ENCODE results near the gene PTPRCAP. TPM values are rescaled to one million over a fixed set of nuclear protein-coding genes. Genes with fewer than 3 reads are reported as not detected.
A peak's percentile ranks its signal among the peaks of the same experiment; 100 is the strongest.

PTPRCAP gene
- total and polyA plus RNA-seq, 9 of the 15 experiments (the other 6 are each of a cell fraction or from before 2014, with no cell fraction given): 0.22 to 2.0 (median 1.1) TPM; not detected in 4

DNA sequence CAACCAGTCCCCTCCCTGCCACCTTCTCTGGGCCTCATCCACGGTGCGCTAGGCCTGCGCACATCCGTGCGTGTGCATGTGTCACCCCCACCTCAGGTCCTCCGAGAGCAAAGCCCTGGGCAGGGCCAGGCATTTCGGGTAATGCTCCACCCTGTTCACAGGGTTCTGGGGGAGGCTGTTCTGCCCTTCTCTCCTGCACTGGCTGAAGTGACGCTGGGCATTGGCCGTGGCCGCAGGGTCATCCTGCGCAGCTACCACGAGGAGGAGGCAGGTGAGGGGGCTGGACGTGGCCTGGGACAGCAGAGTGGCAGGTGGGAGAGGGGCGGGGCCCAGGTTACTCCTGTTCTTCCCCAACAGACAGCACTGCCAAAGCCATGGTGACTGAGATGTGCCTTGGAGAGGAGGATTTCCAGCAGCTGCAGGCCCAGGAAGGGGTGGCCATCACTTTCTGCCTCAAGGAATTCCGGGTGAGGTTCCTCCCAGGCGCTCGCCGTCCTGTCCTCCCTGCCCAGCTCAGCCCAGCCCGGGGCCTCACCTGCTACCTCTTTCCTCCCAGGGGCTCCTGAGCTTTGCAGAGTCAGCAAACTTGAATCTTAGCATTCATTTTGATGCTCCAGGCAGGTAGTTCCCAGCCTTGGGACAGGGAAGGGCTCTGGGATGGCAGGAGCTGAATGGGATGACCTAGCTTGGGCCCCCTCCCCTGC lies 41.8 kb downstream of the PTPRCAP start (continued):
- TF ChIP-seq NFE2 (IDR thresholded peaks at IDR 0.05; ENCODE audit: low read depth) (no peak), RBFOX2 (IDR thresholded peaks at IDR 0.05; ENCODE audit: low read depth, low read length) (0 out of 2 replicates have a peak, but pooled peaks have one; percentile 33), POLR2G (IDR thresholded peaks at IDR 0.05; ENCODE audit: low read depth, low read length) (peak; percentile 65), MAFF (IDR thresholded peaks at IDR 0.05; ENCODE audit: low read length) (peak; percentile 14; the same call in 1 of the 2 replicates), RFX7 (CRISPR knock-in tag; IDR thresholded peaks at IDR 0.05) (no peak), C11orf30 (IDR thresholded peaks at IDR 0.05; ENCODE audit: low read depth) (peak; percentile 66; the same call in 1 of the 2 replicates), MAFK (IDR thresholded peaks at IDR 0.05; ENCODE audit: low read length) (peak; percentile 44; the same call in 1 of the 2 replicates), POLR2H (tag; IDR thresholded peaks at IDR 0.05; ENCODE audit: low read depth) (no peak)
- TF ChIP-seq, protein P1, sequence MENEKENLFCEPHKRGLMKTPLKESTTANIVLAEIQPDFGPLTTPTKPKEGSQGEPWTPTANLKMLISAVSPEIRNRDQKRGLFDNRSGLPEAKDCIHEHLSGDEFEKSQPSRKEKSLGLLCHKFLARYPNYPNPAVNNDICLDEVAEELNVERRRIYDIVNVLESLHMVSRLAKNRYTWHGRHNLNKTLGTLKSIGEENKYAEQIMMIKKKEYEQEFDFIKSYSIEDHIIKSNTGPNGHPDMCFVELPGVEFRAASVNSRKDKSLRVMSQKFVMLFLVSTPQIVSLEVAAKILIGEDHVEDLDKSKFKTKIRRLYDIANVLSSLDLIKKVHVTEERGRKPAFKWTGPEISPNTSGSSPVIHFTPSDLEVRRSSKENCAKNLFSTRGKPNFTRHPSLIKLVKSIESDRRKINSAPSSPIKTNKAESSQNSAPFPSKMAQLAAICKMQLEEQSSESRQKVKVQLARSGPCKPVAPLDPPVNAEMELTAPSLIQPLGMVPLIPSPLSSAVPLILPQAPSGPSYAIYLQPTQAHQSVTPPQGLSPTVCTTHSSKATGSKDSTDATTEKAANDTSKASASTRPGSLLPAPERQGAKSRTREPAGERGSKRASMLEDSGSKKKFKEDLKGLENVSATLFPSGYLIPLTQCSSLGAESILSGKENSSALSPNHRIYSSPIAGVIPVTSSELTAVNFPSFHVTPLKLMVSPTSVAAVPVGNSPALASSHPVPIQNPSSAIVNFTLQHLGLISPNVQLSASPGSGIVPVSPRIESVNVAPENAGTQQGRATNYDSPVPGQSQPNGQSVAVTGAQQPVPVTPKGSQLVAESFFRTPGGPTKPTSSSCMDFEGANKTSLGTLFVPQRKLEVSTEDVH (IDR thresholded peaks at IDR 0.05; ENCODE audit: low read depth, partially characterized antibody): no peak
- TF ChIP-seq, protein P2, sequence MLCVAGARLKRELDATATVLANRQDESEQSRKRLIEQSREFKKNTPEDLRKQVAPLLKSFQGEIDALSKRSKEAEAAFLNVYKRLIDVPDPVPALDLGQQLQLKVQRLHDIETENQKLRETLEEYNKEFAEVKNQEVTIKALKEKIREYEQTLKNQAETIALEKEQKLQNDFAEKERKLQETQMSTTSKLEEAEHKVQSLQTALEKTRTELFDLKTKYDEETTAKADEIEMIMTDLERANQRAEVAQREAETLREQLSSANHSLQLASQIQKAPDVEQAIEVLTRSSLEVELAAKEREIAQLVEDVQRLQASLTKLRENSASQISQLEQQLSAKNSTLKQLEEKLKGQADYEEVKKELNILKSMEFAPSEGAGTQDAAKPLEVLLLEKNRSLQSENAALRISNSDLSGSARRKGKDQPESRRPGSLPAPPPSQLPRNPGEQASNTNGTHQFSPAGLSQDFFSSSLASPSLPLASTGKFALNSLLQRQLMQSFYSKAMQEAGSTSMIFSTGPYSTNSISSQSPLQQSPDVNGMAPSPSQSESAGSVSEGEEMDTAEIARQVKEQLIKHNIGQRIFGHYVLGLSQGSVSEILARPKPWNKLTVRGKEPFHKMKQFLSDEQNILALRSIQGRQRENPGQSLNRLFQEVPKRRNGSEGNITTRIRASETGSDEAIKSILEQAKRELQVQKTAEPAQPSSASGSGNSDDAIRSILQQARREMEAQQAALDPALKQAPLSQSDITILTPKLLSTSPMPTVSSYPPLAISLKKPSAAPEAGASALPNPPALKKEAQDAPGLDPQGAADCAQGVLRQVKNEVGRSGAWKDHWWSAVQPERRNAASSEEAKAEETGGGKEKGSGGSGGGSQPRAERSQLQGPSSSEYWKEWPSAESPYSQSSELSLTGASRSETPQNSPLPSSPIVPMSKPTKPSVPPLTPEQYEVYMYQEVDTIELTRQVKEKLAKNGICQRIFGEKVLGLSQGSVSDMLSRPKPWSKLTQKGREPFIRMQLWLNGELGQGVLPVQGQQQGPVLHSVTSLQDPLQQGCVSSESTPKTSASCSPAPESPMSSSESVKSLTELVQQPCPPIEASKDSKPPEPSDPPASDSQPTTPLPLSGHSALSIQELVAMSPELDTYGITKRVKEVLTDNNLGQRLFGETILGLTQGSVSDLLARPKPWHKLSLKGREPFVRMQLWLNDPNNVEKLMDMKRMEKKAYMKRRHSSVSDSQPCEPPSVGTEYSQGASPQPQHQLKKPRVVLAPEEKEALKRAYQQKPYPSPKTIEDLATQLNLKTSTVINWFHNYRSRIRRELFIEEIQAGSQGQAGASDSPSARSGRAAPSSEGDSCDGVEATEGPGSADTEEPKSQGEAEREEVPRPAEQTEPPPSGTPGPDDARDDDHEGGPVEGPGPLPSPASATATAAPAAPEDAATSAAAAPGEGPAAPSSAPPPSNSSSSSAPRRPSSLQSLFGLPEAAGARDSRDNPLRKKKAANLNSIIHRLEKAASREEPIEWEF (CRISPR knock-in tag; IDR thresholded peaks at IDR 0.05): no peak
